BJ (cell line): Measurements from ENCODE around the gene LIN7B. TPM values are rescaled to one million over a fixed set of nuclear protein-coding genes. Genes with fewer than 3 reads are reported as not detected.

Experiments
- CTCF ChIA-PET: fragments of 350-600 bp; formaldehyde crosslinking; extraction: SDS; loops from one replicate; lab custom pipeline; 2021; ENCODE audit warnings: antibody characterized with exemption, inconsistent platforms; lab: Yijun Ruan, JAX
- POLR2A ChIA-PET: fragments of 300-600 bp; sonication (Branson Sonifier 250); formaldehyde crosslinking; extraction: SDS; loops from one replicate; lab custom pipeline; 2021; ENCODE audit warnings: antibody characterized with exemption; lab: Charles Lee
- DNase-seq: peaks from one replicate; pipeline ENCODE4 v3.0.0-alpha.2; 2011; ENCODE audit warnings: low read depth
- H3K27me3 ChIP-seq: 2 replicates; pipeline ENCODE4 v1.6.0; 2011; ENCODE audit warnings: low read length; ENCODE audit not compliant: control insufficient read depth, insufficient read depth
- H3K36me3 ChIP-seq: 2 replicates; pipeline ENCODE4 v1.5.1; 2011; ENCODE audit warnings: low read length; ENCODE audit not compliant: control insufficient read depth, insufficient read depth
- H3K4me3 ChIP-seq: 2 replicates; pipeline ENCODE4 v1.5.1; 2011; ENCODE audit warnings: low read depth, mild to moderate bottlenecking, control low read depth, low read length
- CTCF ChIP-seq: IDR thresholded peaks from 2 replicates; pipeline ENCODE4 v1.5.1; 2011; ENCODE audit warnings: low read depth, mild to moderate bottlenecking, control low read depth, inconsistent platforms, low read length, moderate library complexity; ENCODE audit not compliant: insufficient read depth
- polyA plus RNA-seq: library from polyadenylated mRNA; depleted of rRNA; stranded (reverse); fragments of >200 nt; gene quantifications from 2 replicates; pipeline ENCODE4 v1.2.3, GENCODE V29; 2011

Gene LIN7B
- polyA plus RNA-seq, 1 experiment = 9.4 TPM

DNA sequence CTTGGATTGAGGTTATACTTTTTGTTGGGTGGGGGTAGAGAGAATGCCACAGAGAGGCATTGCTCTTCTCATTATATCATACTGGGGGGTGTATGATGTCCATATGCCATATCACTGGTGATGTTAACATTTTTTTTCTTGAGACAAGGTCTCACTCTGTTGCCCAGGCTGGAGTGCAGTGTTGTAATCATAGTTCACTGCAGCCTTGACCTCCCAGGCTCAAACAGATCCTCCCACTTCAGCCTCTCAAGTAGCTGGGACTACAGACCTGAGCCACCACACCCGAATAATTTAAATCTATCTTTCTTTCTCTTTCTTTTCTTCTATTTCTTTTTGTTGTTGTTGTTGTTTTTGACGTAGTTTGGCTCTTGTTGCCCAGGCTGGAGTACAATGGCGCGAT lies 33.8 kb upstream of the LIN7B start:
- ChIA-PET CTCF (interaction anchor here (0.6 to 1.1 kb wide), 2 partner anchors 23 to 80 kb away, joined by 3 read pairs; no protein-coding TSS in a partner anchor), POLR2A (no interaction called here)
- Histone ChIP-seq H3K36me3 (no peaks in the 10 kb centered on the region), H3K27me3 (no peaks in the 10 kb centered on the region), H3K4me3 (no peak overlapping the region)
- no peak for TF ChIP-seq CTCF
- DNase-seq = no peak

DNA sequence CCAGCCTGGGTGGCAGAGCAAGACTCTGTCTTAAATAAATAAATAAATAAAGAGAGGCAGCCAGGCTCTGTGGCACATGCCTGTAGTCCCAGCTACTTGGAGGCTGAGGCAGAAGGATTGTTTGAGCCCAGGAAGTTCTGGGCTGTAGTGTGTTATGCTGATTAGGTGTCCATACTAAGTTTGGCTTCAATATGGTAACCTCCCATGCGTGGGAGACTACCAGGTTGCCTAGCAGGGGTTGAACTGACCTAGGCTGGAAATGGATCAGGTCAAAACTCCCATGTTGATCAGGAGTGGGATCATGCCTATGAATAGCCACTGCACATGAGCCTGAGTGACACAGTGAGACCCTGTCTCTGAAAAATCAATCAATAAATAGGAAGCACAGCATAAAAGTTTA lies 32.9 kb upstream of the LIN7B start:
- no peak for DNase-seq
- ChIA-PET CTCF (interaction anchor here (0.6 to 1.4 kb wide), 2 partner anchors 23 to 144 kb away, joined by 3 read pairs; no protein-coding TSS in a partner anchor), POLR2A (no interaction called here)
- no peak for TF ChIP-seq CTCF
- H3K4me3 ChIP-seq = no peak overlapping the region
- no peaks in the 10 kb centered on the region for H3K36me3 ChIP-seq
- H3K27me3 ChIP-seq = no peaks in the 10 kb centered on the region

DNA sequence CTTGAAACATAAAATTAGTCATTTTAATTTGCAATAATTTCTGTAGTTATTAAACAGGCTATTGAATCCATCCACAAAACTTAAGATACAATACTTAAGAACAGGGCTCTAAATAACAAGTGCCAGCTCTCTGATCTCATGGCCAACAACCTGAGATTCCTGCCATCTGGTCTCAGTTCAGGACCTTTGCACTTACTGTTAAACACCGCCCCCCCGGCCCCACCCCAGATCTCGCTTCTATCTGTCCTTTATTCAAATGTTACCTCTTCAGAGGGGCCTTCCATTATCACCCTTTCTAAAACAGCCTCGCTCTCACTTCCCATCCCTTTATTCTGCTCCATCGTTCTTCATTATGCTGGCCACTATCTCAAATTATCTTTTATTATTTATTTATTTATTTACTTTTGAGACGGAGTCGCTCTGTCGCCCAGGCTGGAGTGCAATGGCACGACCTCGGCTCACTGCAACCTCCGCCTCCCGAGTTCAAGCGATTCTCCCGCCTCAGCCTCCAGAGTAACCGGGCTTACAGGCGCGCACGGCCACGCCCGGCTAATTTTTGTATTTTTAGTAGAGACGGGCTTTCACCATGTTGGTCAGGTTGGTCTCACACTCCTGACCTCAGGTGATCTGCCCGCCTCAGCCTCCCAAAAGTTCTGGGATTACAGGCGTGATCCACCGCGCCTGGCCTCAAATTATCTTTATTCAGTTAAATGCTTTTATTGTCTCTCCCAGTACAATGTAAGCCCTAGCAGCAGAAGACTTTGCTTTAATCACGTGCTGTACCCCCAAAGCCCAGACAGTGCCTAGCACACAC lies 29.8 kb upstream of the LIN7B start:
- TF ChIP-seq CTCF = no peak
- ChIA-PET CTCF (interaction anchor here (1.2 kb wide), 1 partner anchor 10 kb away, joined by 4 read pairs; no protein-coding TSS in a partner anchor), POLR2A (no interaction called here)
- Histone ChIP-seq H3K4me3 (peak overlapping the region; percentile 43), H3K36me3 (peaks cover 5% of the 10 kb centered on the region), H3K27me3 (no peaks in the 10 kb centered on the region)
- DNase-seq = no peak

DNA sequence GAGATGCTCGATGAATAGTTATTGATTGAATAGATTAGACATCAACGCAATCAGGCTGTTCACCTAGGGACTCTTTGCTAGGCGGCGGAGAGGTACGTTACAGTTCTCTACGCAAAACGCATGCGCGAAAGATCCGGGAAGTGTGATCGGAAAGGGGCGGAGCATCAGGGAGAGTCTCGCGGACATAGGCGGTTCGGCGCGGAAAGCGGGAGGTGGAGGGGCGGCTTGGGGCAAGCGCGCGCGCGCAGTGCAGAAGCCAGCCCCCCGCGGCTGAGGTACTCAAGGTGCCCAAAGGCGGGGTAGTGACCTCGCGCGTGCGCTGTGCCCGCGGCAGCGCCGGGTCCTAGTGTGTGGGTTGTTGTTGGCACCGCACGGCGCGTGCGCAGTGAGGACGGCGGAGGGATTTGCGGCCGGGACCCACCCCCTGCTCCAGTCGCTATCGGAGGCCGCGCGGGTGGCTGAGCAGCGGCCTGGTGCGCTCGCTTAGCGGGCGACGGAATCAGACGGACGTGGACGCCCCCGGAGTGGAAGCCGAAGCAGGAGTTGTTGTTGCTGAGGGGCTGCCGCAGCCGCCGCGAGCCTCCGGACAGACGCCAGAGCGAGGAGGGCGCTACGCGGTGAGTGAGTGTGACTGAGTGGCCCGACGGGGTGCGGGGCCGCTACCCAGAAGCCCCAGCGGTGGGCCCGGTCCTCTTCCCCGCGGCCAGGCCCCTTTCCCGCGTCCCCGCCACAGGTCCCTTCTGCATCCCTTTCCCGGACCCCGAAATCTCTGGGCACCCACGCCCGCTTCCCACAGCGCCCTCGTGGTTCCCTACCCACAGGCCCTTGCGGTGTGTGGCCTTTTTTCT lies 28.9 kb upstream of the LIN7B start, which contains the start of gene SNRNP70:
SNRNP70 (plus strand) TSS at position 432 of the 848 bp plus-strand sequence. CDS start 964 bp downstream, outside the sequence.
- no peak for TF ChIP-seq CTCF
- Histone ChIP-seq H3K27me3 (no peaks in the 10 kb centered on the region), H3K36me3 (peaks cover 8% of the 10 kb centered on the region), H3K4me3 (peak within 1 kb of the TSS; percentile 85)
- peak; percentile 90 for DNase-seq
- ChIA-PET POLR2A (interaction anchor here (0.7 kb wide), 1 partner anchor 240 kb away, joined by 5 read pairs; the partner anchor contains the start of gene SLC6A16), CTCF (interaction anchor here (2.6 kb wide), 1 partner anchor 13 kb away, joined by 15 read pairs; no protein-coding TSS in a partner anchor)

DNA sequence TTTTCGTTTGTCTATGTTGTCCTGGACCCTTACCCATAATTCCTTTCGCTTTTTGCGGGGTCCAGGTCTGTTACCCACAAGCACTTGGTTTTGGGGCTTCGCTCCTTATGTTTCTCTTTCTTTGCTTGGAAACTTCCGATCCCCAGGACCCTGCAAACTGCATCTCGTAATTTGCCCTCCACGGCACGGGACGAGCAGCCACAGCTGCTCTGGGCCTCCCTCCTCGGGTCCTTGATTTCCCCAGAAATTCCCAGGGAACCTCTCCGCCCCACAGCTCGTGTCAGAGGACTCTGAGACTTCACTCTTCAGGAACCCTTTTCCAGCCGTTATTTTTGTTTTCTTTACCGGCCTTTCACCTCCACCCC lies 28.3 kb upstream of the LIN7B start:
- peak overlapping the region; percentile 85 for H3K4me3 ChIP-seq
- TF ChIP-seq CTCF = no peak
- DNase-seq = no peak
- ChIA-PET POLR2A (interaction anchor here (0.7 kb wide), 1 partner anchor 239 kb away, joined by 5 read pairs; the partner anchor contains the start of gene SLC6A16), CTCF (interaction anchor here (2.6 kb wide), 1 partner anchor 12 kb away, joined by 15 read pairs; no protein-coding TSS in a partner anchor)
- H3K36me3 ChIP-seq = peaks cover 15% of the 10 kb centered on the region
- no peaks in the 10 kb centered on the region for H3K27me3 ChIP-seq
